Stimulated activated CD8-positive, alpha-beta memory T cell treated with anti-CD3 and anti-CD28 coated beads, Interleukin-4, amount 100 ng/mL, for 48 hours (primary cell): Measurements from ENCODE around the gene SIX2.
A peak's percentile ranks its signal among the peaks of the same experiment; 100 is the strongest.

Experiments
- DNase-seq: peaks from one replicate; pipeline ENCODE4 v3.0.0-alpha.2; 2020

The SIX2 gene

GRCh38 chr2:45014831-45015230 is 5.6 kb upstream of the SIX2 start:
- DNase-seq: no peak

DNA sequence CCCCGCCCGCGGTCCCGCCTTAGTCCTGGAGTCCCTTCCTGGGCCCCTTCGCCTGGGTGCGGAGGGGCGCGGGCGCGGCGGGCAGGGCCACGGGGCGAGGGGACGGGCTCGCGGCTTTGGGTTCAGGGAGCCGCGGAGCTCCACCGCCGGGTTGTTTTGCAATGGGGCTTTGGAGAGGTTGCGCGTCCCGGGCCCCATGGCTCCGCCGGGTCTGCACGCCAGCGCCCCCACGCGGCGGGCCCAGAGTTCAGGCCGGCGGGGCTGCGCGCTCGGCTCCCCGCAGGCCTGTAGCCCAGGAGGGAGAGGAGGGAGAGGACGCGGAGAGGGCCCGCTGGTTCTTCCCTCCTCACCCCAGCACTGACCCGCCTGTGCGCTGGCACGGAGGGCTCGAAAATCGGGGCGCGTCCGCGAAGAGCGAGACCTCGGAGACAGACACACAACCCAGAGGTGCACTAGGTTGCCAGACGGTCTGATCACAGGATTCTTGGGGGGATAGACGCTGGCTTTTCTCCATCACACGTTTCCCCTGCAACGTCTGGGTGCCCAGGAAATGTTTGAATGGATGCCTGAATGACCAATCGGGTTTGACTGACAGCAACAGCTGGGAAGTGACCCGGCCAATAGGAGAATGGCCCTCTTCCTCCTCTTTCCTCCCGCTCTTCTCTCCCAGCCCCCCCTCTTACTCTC is 4.9 kb upstream of the SIX2 start:
- DNase-seq: peak; percentile 70

- no peak for DNase-seq
Measured at GRCh38 chr2:45013229-45014015, 4.2 kb upstream of the SIX2 start.

DNA sequence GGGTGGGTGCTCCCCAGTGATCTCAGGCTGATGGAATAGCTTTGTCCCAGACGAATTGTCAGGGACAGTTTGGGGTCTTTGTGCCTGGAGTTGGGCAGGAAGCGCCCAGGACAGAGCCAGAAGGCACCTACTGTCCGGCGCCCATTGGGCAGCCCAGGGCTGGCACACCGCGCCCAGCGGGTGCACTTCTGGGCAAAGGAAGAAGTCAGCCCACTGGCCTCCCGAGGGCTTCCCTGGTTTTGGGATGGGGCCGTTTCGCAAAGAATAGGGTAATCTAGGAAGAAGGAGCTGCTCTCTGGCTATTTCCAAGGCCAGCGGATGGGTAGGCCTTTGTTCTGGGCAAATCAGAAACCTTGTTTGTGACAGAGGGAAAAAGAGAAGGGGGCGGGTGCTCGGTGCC is 3.5 kb upstream of the SIX2 start:
- no peak for DNase-seq

DNA sequence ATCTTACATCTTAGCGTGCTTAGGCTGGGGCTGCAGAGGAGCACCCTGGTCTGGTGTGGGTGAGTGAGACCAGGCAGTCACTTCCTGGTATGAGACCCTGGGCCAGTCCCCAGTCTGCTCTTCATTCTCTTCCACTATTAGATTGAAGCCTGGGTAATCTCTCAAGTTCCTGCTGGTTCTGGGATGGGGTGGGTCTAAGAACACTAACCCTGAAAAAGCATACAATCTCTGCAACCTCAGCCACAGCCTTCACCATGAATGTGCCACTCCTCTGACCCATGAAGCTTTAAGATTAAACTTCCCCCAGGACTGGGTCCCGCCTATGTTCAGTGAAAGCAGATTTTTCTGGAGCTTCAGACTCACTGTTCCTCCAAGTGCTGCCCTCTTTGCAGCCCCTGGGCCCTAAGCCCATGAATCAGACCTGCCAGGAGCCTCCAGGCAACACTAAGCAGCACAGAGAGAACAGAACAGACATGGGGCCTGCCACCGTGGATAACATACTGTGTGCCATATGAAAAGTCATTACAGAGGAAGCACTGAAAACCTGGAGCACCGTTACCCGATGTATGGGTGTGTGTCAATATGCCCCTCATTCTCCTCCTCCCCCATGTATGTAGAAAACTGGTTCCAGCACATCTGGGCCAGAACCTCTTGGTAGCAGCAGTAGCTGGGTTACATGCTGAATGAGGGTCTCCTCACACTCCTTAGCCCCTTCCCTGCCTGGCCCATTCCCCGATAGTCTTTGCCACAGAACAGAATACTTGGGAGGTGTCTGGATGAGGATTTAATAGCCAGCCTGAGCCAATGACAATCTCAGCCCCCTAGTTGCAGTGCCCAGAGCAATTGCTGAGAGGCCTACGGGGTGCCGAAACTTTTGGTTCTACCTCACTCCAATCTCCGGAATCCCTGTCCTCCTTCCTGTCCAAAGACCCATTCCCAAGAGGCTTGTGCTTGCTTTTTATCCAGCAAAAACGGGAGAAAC is 2.7 kb upstream of the SIX2 start:
- DNase-seq: no peak

- no peak for DNase-seq
Measured at GRCh38 chr2:45011121-45011520, 1.9 kb upstream of the SIX2 start.

- no peak for DNase-seq
Measured at GRCh38 chr2:45010702-45011012, 1.4 kb upstream of the SIX2 start.

GRCh38 chr2:45009928-45010701 is 863 bp upstream of the SIX2 start:
- no peak for DNase-seq

DNA sequence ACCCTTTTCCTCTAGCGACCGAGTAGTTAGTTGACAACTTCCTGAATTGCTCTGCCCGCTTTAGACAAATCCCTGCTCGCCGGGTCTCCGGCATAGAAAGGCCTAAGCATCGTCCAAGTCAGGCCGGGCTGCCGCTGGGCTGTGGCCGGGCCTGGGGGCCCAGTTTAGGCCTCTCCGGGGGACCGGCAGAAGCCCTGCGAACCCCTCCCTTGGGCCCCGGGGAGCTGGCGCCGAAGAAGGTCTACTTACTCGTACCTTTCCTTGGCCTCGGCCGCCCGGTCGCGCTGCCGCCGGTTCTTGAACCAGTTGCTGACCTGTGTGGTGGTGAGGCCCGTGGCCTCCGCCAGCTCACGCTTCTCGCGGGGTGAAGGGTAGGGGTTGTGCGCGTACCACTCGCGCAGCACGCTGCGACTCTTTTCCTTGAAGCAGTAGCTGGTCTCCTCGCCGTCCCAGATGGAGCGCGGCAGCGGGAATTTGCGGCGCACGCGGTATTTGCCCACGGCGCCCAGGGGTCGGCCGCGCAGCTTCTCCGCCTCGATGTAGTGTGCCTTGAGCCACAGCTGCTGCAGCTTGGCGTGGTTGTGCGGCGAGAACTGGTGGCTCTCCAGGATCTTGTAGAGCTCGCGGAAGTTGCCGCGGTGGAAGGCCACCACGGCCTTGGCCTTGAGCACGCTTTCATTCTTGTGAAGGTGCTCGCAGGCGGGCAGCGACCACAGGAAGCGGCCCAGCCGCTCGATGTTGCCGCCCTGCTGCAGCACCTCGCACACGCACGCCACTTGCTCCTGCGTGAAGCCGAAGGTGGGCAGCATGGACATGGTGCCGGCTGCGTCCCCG is 739 bp downstream of the SIX2 start:
- no peak for DNase-seq

GRCh38 chr2:45007961-45008295 is 1.3 kb downstream of the SIX2 start:
- DNase-seq: no peak

DNA sequence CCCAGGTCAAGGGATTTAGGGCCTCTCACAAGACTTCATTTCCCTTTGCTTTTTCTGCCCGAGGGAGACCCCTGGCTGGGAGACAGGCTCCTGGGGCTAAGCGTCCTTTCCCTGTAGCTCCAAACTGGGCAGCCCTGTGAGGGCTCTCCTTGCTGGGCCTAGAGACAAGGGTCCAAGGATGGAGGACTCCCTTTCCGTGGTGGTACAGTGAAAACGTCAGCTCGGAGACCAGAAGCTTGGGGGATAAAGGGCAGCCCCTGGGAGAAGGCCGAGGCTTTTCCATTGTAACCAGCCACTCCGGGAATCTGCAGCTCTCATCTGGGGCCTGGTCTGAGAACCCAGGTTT is 2.3 kb downstream of the SIX2 start:
- DNase-seq: no peak

- no peak for DNase-seq
Measured at GRCh38 chr2:45006041-45006941, 3.0 kb downstream of the SIX2 start.

GRCh38 chr2:45005261-45006002 is 3.8 kb downstream of the SIX2 start:
- no peak for DNase-seq

- DNase-seq: no peak
Measured at GRCh38 chr2:45004562-45005191, 4.6 kb downstream of the SIX2 start.

DNA sequence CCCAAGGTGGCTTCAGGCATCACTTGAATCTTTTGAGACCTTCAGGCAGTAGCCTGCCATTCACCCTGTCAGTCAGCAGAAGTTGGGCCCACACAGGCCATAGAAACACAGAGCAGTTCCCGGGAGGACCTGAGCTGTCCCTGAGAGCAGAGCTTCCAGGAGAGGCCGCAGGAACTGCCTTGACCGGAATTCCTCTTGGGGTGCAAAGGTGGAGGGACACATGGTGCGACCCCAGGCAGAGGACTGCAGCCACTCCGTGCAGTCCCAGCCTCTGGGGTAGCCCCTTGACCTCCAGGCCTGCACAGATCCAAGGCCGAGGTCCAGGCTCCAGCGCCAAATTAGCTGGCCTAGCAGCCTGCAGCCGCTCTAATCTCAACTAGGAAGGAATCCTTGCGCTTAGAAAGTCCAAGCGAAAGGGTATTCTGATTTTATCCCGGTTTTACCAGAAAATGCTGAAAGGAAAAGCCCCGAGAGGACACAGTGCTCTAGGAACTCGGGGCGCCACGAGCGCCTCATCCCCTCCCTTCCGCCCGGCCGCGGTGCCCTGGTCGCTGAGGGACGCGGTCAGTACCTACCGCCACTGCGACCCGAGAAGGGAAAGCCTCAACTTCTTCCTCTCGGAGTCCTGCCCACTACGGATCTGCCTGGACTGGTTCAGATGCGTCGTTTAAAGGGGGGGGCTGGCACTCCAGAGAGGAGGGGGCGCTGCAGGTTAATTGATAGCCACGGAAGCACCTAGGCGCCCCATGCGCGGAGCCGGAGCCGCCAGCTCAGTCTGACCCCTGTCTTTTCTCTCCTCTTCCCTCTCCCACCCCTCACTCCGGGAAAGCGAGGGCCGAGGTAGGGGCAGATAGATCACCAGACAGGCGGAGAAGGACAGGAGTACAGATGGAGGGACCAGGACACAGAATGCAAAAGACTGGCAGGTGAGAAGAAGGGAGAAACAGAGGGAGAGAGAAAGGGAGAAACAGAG is 5.4 kb downstream of the SIX2 start:
- no peak for DNase-seq

DNA sequence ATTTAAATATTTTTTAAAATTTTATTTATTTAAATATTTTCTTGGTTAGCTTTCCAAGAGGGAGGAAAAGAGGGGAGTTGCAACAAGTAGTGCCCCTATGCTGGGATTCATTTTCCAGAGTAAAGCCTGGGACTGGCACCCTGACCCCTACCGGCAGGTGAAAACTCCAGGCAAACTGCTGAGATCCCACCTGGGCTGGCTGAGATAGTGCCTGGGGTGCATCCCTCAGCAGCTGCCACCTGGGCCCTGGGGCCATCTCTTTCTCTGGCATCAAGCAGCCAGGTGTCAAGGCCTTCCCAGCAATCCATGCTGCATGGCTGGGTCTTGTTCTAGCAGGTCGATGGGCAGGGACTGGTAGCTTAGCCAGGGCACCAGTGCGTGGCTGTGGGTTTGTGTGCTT is 6.6 kb downstream of the SIX2 start:
- no peak for DNase-seq

DNA sequence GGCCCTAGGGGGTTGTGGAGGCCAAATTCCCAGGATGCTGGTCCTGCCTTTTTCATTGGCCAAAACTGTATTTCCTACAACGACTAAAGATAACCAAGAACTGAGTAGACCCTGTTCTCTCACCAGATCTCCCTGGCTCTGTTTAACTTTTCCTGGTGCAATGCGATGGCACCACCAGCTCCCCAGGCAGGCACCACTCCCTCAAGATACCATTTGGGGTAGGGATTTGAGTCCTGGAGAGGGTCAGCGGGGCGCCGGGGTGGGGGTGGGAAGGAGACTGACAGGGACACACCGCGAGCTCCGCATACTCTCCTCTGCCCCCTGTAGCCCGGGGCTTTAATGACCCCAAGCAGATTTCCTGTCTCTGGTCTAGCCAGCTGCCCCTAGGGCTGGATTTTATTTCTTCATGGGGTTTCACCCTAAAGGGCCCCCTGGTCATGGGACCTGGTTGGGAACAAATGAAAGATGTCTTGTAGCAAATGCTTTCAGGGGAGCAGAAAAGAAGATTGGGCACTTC is 7.3 kb downstream of the SIX2 start:
- DNase-seq: no peak
